Astrocyte (in vitro differentiated cells and primary cell): ENCODE measurements around the gene AKIP1.

Source experiments
- CTCF ChIP-seq: IDR thresholded peaks from 2 replicates; pipeline ENCODE4 v1.5.1; 2011; ENCODE audit warnings: low read depth, mild to moderate bottlenecking, inconsistent platforms, low read length, moderate library complexity; ENCODE audit not compliant: insufficient read depth
- EZH2 ChIP-seq: IDR thresholded peaks from 2 replicates; pipeline ENCODE4 v1.6.1; 2012; ENCODE audit warnings: mild to moderate bottlenecking, low read length, inconsistent platforms; ENCODE audit not compliant: insufficient read depth

GRCh38 chr11:8959546-8960166 lies 48.7 kb downstream of the AKIP1 start:
- TF ChIP-seq CTCF (peak; percentile 80), EZH2 (no peak)
